K562 (cell line): Measurements from ENCODE around the gene MCM9. TPM values are rescaled to one million over a fixed set of nuclear protein-coding genes. Genes with fewer than 3 reads are reported as not detected.

Experiments used
- ATAC-seq: fragments of 200-7000 bp; cut with Tn5 transposase; 3 replicates; pipeline ENCODE4 v1.9.1; 2020; ENCODE audit warnings: moderate library complexity
- BruUV-seq: library from RNA; stranded (reverse); fragments of 400-500 nt; replicated peaks from 2 replicates; lab custom pipeline; 2021; lab: Mats Ljungman, UMichigan
- CTCF ChIA-PET: fragments of 300-600 bp; formaldehyde crosslinking; extraction: SDS; loops from one replicate; lab custom pipeline; 2021; ENCODE audit warnings: low intra/inter-chr PET ratio; lab: Yijun Ruan, JAX
- POLR2A ChIA-PET: fragments of 300-600, 350-650 bp; sonication (Branson Sonifier 250); formaldehyde crosslinking; extraction: SDS; loops from one replicate; lab custom pipeline; 2021; ENCODE audit warnings: antibody characterized with exemption, inconsistent platforms; lab: Yijun Ruan, JAX
- DNase-seq, 4 experiments: peaks; one replicate each; pipeline versions ENCODE4 v3.0.0 to v3.0.0-alpha.2; 2011 to 2018; ENCODE audit warnings: low spot score in 3 of 4, mixed read lengths in 3 of 4; ENCODE audit errors: extremely low read depth in 1 of 4
- FAIRE-seq: peaks from 2 replicates; lab custom pipeline; 2011; peaks lifted over from hg19 to GRCh38; lab: Jason Lieb, UNC
- H2AFZ ChIP-seq: 2 replicates; pipeline ENCODE4 v1.6.0; 2011; ENCODE audit warnings: low read depth, low read length, control low read depth, inconsistent platforms
- H3K27ac ChIP-seq: fragments of 200-600 bp; 3 replicates; pipeline ENCODE4 v1.8.0; 2011; ENCODE audit warnings: low read depth, mild to moderate bottlenecking, control low read depth, inconsistent platforms, low read length, moderate library complexity, mixed read lengths; ENCODE audit errors: extremely low read depth
- H3K27me3 ChIP-seq, 2 experiments: fragments of 300-600 bp in 1 of 2; 2 replicates in 1 of 2; 3 replicates in 1 of 2; pipeline versions ENCODE4 v1.6.0 to v1.8.0; 2011; ENCODE audit warnings: inconsistent platforms in 2 of 2, low read length in 2 of 2, mild to moderate bottlenecking in 1 of 2, mixed read lengths in 1 of 2, moderate library complexity in 1 of 2; ENCODE audit not compliant: control insufficient read depth in 2 of 2, insufficient read depth in 2 of 2
- H3K36me3 ChIP-seq: fragments of 300-600 bp; 3 replicates; pipeline ENCODE4 v1.8.0; 2011; ENCODE audit warnings: mild to moderate bottlenecking, low read length, inconsistent platforms; ENCODE audit not compliant: control insufficient read depth, insufficient read depth
- H3K4me1 ChIP-seq, 2 experiments: fragments of 200-600 bp in 1 of 2; replicated peaks in 1 of 2; 2 replicates in 1 of 2; 3 replicates in 1 of 2; pipeline versions ENCODE4 v1.5.1 to v1.8.0; 2011; ENCODE audit warnings: inconsistent platforms in 2 of 2, low read length in 2 of 2, mild to moderate bottlenecking in 1 of 2, mixed read lengths in 1 of 2, moderate library complexity in 1 of 2; ENCODE audit not compliant: control insufficient read depth in 2 of 2, insufficient read depth in 2 of 2
- H3K4me2 ChIP-seq: 2 replicates; pipeline ENCODE4 v1.6.1; 2011; ENCODE audit warnings: low read length, control low read depth, inconsistent platforms, mixed read lengths; ENCODE audit not compliant: insufficient read depth
- H3K4me3 ChIP-seq: fragments of 200-600 bp; sonication (generic), shearing (Covaris generic); 2 replicates; pipeline ENCODE4 v1.5.1; 2016; ENCODE audit warnings: control low read depth, inconsistent platforms
- H3K79me2 ChIP-seq: fragments of 200-600 bp; 3 replicates; pipeline ENCODE4 v1.8.0; 2011; ENCODE audit warnings: low read length, inconsistent platforms; ENCODE audit not compliant: control insufficient read depth, insufficient read depth
- H3K9ac ChIP-seq, 2 experiments: 2 replicates each; pipeline versions ENCODE4 v1.6.0 to v1.6.1; 2011; ENCODE audit warnings: low read depth in 2 of 2, low read length in 2 of 2, control low read depth in 1 of 2, inconsistent platforms in 1 of 2, mild to moderate bottlenecking in 1 of 2, mixed read lengths in 1 of 2; ENCODE audit not compliant: insufficient read depth in 1 of 2
- H3K9me1 ChIP-seq: one replicate; pipeline ENCODE4 v1.6.0; 2011; ENCODE audit warnings: inconsistent platforms, mild to moderate bottlenecking, low read length, moderate library complexity; ENCODE audit not compliant: control insufficient read depth, insufficient read depth
- H3K9me3 ChIP-seq: replicated peaks from 2 replicates; pipeline ENCODE4 v1.5.1; 2011; ENCODE audit warnings: low read depth, low read length, inconsistent platforms; ENCODE audit not compliant: control insufficient read depth, insufficient read depth
- H4K20me1 ChIP-seq: replicated peaks from 2 replicates; pipeline ENCODE4 v1.6.1; 2011; ENCODE audit warnings: low read length, inconsistent platforms, mixed read lengths; ENCODE audit not compliant: control insufficient read depth, insufficient read depth
- BACH1 ChIP-seq: fragments of 200-800 bp; sonication (Bioruptor generic); IDR thresholded peaks from 2 replicates; pipeline ENCODE4 v1.6.1; 2016; ENCODE audit warnings: missing genetic modification characterization, missing compliant biosample characterization
- CLOCK ChIP-seq: fragments of 250-450 bp; sonication (Bioruptor Pico); IDR thresholded peaks from 2 replicates; pipeline ENCODE4 v1.4.0; 2020; ENCODE audit warnings: mild to moderate bottlenecking, moderate library complexity, borderline replicate concordance
- DLX4 ChIP-seq: fragments of 250-450 bp; sonication (Bioruptor Pico); IDR thresholded peaks from 2 replicates; pipeline ENCODE4 v1.6.1; 2021; ENCODE audit warnings: mild to moderate bottlenecking
- ELF4 ChIP-seq: fragments of 450-650 bp; formaldehyde crosslinking; IDR thresholded peaks from 2 replicates; pipeline ENCODE4 v1.4.0; 2022; ENCODE audit warnings: missing genetic modification characterization
- HNRNPK ChIP-seq: fragments of 200-400 bp; formaldehyde crosslinking; IDR thresholded peaks from one replicate; pipeline ENCODE4 v1.6.1; 2018; ENCODE audit warnings: mild to moderate bottlenecking, low read depth, low read length; ENCODE audit not compliant: poor library complexity, severe bottlenecking
- MEIS2 ChIP-seq: fragments of 450-650 bp; IDR thresholded peaks from 2 replicates; pipeline ENCODE4 v1.6.1; 2014; ENCODE audit warnings: mild to moderate bottlenecking; ENCODE audit not compliant: partially characterized antibody
- MIER1 ChIP-seq: fragments of 450-650 bp; IDR thresholded peaks from 2 replicates; pipeline ENCODE4 v1.6.1; 2016; ENCODE audit warnings: antibody characterized with exemption, mild to moderate bottlenecking, low read depth
- MTA3 ChIP-seq: fragments of 450-650 bp; formaldehyde crosslinking; IDR thresholded peaks from 2 replicates; pipeline ENCODE4 v1.6.1; 2017; ENCODE audit warnings: mild to moderate bottlenecking, borderline replicate concordance
- PBX2 ChIP-seq, 2 experiments: IDR thresholded peaks in 1 of 2; conservative IDR thresholded peaks in 1 of 2; 2 replicates each; pipeline ENCODE4 v1.6.1; 2016; ENCODE audit warnings: low read depth in 2 of 2, mild to moderate bottlenecking in 1 of 2, missing compliant biosample characterization in 1 of 2, missing genetic modification characterization in 1 of 2, moderate library complexity in 1 of 2
- PKNOX1 ChIP-seq: fragments of 450-650 bp; IDR thresholded peaks from 2 replicates; pipeline ENCODE4 v1.6.1; 2016
- POLR2A ChIP-seq: fragments of 450-650 bp; conservative IDR thresholded peaks from 2 replicates; pipeline ENCODE4 v1.6.1; 2016
- SIRT6 ChIP-seq: IDR thresholded peaks from one replicate; pipeline ENCODE4 v1.6.1; 2012; ENCODE audit warnings: low read depth, mild to moderate bottlenecking, control low read depth, inconsistent platforms, low read length, moderate library complexity
- SMARCA4 ChIP-seq: fragments of 450-650 bp; IDR thresholded peaks from 2 replicates; pipeline ENCODE4 v1.6.1; 2016
- TGIF2 ChIP-seq: sonication (generic); formaldehyde crosslinking; IDR thresholded peaks from 2 replicates; pipeline ENCODE4 v1.8.1; 2022; ENCODE audit warnings: mild to moderate bottlenecking, missing genetic modification reagents, moderate library complexity
- XRCC4 ChIP-seq: IDR thresholded peaks from one replicate; pipeline ENCODE4 v1.6.1; 2011; ENCODE audit not compliant: insufficient read depth, insufficient read length; ENCODE audit errors: extremely low read depth
- ZNF146 ChIP-seq: IDR thresholded peaks from one replicate; pipeline ENCODE4 v1.6.1; 2018; ENCODE audit warnings: missing compliant biosample characterization; ENCODE audit not compliant: unreplicated experiment
- ZNF184 ChIP-seq: sonication (generic); formaldehyde crosslinking; IDR thresholded peaks from 2 replicates; pipeline ENCODE4 v1.5.0; 2020; ENCODE audit warnings: missing genetic modification reagents
- ZNF583 ChIP-seq: fragments of 250-450 bp; sonication (Bioruptor Pico); IDR thresholded peaks from 2 replicates; pipeline ENCODE4 v1.4.0; 2020
- WGBS: fragments of 100-300 bp; shearing (Covaris generic); methylation state at CpG from one replicate; pipeline ENCODE4 v1.1.6; 2016; ENCODE audit warnings: low coverage, mixed read lengths; ENCODE audit not compliant: insufficient coverage; ENCODE audit errors: missing lambda C conversion rate; 5-methylcytosine and 5-hydroxymethylcytosine counted together
- in situ Hi-C: fragments of 300-500 bp; cut with MboI; formaldehyde crosslinking; loops from 4 replicates; pipeline ENCODE4 v1.15.0; 2018; ENCODE audit warnings: inconsistent platforms, mixed read lengths
- intact Hi-C: fragments of 100-400 bp; cut with micrococcal nuclease; formaldehyde crosslinking; loops from 2 replicates; pipeline ENCODE4 v1.14.2; 2022
- polyA plus RNA-seq, 8 experiments: library from polyadenylated mRNA; depleted of rRNA in 4 of 8; stranded (reverse) in 5 of 8; unstranded in 3 of 8; fragments of >200 nt; fragmentation: Nextera tagmentation in 2 of 8; fragmentation: Illumina TruSeq in 1 of 8; extraction: Ambion mirVana in 2 of 8; extraction: Trizol in 1 of 8; gene quantifications; 2 replicates each; pipeline versions ENCODE4 v1.2.1 to v1.2.3, GENCODE V29; 2011 to 2014; ENCODE audit warnings: inconsistent platforms in 1 of 8, missing spikeins in 1 of 8
- total RNA-seq, 7 experiments: library from RNA; depleted of rRNA in 6 of 7; stranded (reverse); fragments of >200 nt in 6 of 7; fragmentation: Illumina TruSeq in 2 of 7; extraction: Trizol in 2 of 7; gene quantifications; 2 replicates each; pipeline versions ENCODE4 v1.2.1 to v1.2.3, GENCODE V29; 2011 to 2021; ENCODE audit warnings: low replicate concordance in 1 of 7

Gene MCM9
- total and polyA plus RNA-seq, 9 of the 15 experiments (the other 6 are each of a cell fraction or from before 2014, with no cell fraction given): 4.8 to 16.7 (median 11.6) TPM

- peaks cover 48% of the 10 kb centered on the region for H3K36me3 ChIP-seq
- H3K9me3 ChIP-seq: peaks cover 9% of the 10 kb centered on the region
- H3K79me2 ChIP-seq: peaks cover 49% of the 10 kb centered on the region
- no peak overlapping the region for H2AFZ ChIP-seq
- no TSS peak for BruUV-seq
- WGBS: 73% methylated on average over 2 of the region's 2 CpGs
- H3K9ac ChIP-seq: peak overlapping the region in 1 of 2 experiments; percentile 47; a peak in 1 of 4 replicates
- peaks cover 8 to 14% of the 10 kb centered on the region in 2 experiments; a peak in 4 of 5 replicates for H3K4me1 ChIP-seq
- no peak for FAIRE-seq
- H4K20me1 ChIP-seq: no peaks in the 10 kb centered on the region
- in situ Hi-C loops (no loop called here), intact Hi-C loops (loop anchor here (10.0 kb wide), 1 partner anchor 792 kb away; no protein-coding TSS in a partner anchor)
- no peak overlapping the region for H3K4me2 ChIP-seq
- no peaks in the 10 kb centered on the region for H3K9me1 ChIP-seq
- POLR2A ChIA-PET: no interaction called here
- no peak for ATAC-seq
- CTCF ChIA-PET: no interaction called here
- DNase-seq: no peak
- TF ChIP-seq ZNF146 (CRISPR knock-in tag): no peak
- TF ChIP-seq ZNF184 (CRISPR knock-in tag): no peak
- peak; percentile 85 for TF ChIP-seq PKNOX1
- no peak for TF ChIP-seq SMARCA4
- no peak for TF ChIP-seq SIRT6
- TF ChIP-seq POLR2A: no peak
- TF ChIP-seq ELF4: no peak
- TF ChIP-seq PBX2 (CRISPR knock-in tag; IDR thresholded peaks at IDR 0.05; ENCODE audit: low read depth): no peak
- TF ChIP-seq PBX2 (tag; conservative IDR thresholded peaks at IDR 0.05; ENCODE audit: low read depth): peak; percentile 96
- TF ChIP-seq MTA3: no peak
- TF ChIP-seq TGIF2 (CRISPR knock-in tag): no peak
- TF ChIP-seq HNRNPK: no peak
- TF ChIP-seq BACH1 (tag): no peak
- TF ChIP-seq DLX4 (CRISPR knock-in tag): no peak
- TF ChIP-seq MEIS2: peak; percentile 94
- no peak for TF ChIP-seq XRCC4
- TF ChIP-seq ZNF583 (CRISPR knock-in tag): no peak
- no peak for TF ChIP-seq MIER1
- TF ChIP-seq CLOCK (CRISPR knock-in tag): no peak
- no peaks in the 10 kb centered on the region for H3K27me3 ChIP-seq
- H3K27ac ChIP-seq: no peak overlapping the region; the same call in 2 of the 3 replicates
- H3K4me3 ChIP-seq: no peak overlapping the region
Measured at GRCh38 chr6:118932421-118932820, 2.5 kb downstream of the MCM9 start.
